Thymus (tissue), 11 donors: ENCODE measurements around the gene FANCI. TPM values are rescaled to one million over a fixed set of nuclear protein-coding genes. Genes with fewer than 3 reads are reported as not detected.

ENCODE experiments used
- DNase-seq, 9 donors: peaks; one replicate each; pipeline ENCODE4 v3.0.0-alpha.2; 2013; ENCODE audit warnings: low spot score in 9 of 9, low read depth in 6 of 9, missing footprints in 1 of 9
- H3K27ac ChIP-seq, 2 donors: one replicate each; pipeline ENCODE4 v1.5.1; 2013; ENCODE audit warnings: control low read depth in 1 of 2, low read depth in 1 of 2, low read length in 1 of 2, mild to moderate bottlenecking in 1 of 2, moderate library complexity in 1 of 2
- H3K27me3 ChIP-seq, 2 donors: one replicate each; pipeline ENCODE4 v1.5.1; 2013; ENCODE audit warnings: low read length in 1 of 2; ENCODE audit not compliant: control insufficient read depth in 2 of 2, insufficient read depth in 1 of 2
- H3K36me3 ChIP-seq, 2 donors: one replicate each; pipeline ENCODE4 v1.5.1; 2013; ENCODE audit warnings: low read length in 1 of 2, mild to moderate bottlenecking in 1 of 2, moderate library complexity in 1 of 2; ENCODE audit not compliant: control insufficient read depth in 2 of 2, insufficient read depth in 2 of 2
- H3K4me1 ChIP-seq, 2 donors: one replicate each; pipeline ENCODE4 v1.5.1; 2013; ENCODE audit warnings: low read length in 2 of 2; ENCODE audit not compliant: control insufficient read depth in 2 of 2, insufficient read depth in 2 of 2
- H3K4me3 ChIP-seq, 2 donors: one replicate each; pipeline ENCODE4 v1.5.1; 2013; ENCODE audit warnings: low read length in 2 of 2, control low read depth in 1 of 2, mild to moderate bottlenecking in 1 of 2
- H3K9me3 ChIP-seq, 2 donors: one replicate each; pipeline ENCODE4 v1.5.1; 2013; ENCODE audit warnings: low read length in 1 of 2, mild to moderate bottlenecking in 1 of 2; ENCODE audit not compliant: control insufficient read depth in 2 of 2, insufficient read depth in 1 of 2
- WGBS: extraction: QIAGEN DNeasy Blood & Tissue Kit; methylation state at CpG from one replicate; pipeline ENCODE4 v1.1.7; 2013; 5-methylcytosine and 5-hydroxymethylcytosine counted together
- polyA plus RNA-seq: library from polyadenylated mRNA; stranded (reverse); fragments of 200-250 nt; gene quantifications from one replicate; pipeline ENCODE4 v1.2.3, GENCODE V29; 2013
- total RNA-seq: library from RNA; stranded (reverse); fragments of 120-200 nt; gene quantifications from one replicate; pipeline ENCODE4 v1.2.4, GENCODE V29; 2013
- donor health status: healthy.

Gene FANCI
- total and polyA plus RNA-seq, 2 donors, result 6.8 to 55.1 TPM

DNA sequence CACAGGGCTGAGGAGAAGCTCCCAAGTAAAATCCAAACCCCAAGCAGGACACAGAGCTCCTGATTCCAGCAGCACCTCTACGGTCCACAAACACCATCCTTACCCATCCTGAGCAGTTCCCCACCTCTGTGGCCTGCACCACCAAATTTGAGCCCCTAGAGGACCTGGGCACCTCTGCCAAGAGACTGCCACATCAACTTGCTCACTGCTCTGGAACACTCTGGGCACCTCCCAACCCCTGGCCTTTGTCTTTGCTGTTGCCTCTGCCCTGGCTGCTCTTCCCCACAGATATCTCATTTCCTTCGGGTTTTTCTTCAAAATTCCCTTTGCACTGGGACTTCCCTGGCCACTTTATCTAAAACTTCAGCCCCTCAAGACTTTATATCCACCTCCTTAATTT lies 28.2 kb upstream of the FANCI start:
- Histone ChIP-seq H3K27ac (no peak overlapping the region), H3K9me3 (no peaks in the 10 kb centered on the region), H3K36me3 (no peaks in the 10 kb centered on the region), H3K27me3 (peaks cover 0 to 2% of the 10 kb centered on the region in 2 donors), H3K4me1 (no peaks in the 10 kb centered on the region), H3K4me3 (no peak overlapping the region)
- DNase-seq, result no peak
- WGBS, result 92% methylated on average over 2 of the region's 2 CpGs

DNA sequence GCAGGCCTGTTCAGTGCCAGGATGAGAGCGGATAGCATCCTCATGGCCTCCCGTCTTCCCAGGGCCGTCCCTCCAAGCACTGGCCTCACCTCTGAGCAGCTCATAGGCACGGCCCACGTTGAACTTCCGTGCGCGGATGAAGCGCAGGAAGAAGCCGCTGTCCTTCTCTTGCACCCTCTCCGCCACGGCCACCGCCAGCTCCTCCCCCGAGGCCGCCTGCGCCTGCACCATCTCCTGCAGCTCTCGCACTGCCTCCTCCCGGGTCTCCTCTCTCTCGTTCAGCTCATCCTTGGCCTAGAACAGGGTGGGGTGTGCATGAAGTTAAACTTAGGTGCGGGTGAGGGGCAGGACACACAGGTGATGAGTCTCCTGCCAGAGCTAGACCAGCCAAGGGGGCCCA lies 26.7 kb upstream of the FANCI start:
- H3K27me3 ChIP-seq, result peaks cover 0 to 2% of the 10 kb centered on the region in 2 donors
- H3K4me1 ChIP-seq, result no peaks in the 10 kb centered on the region
- H3K9me3 ChIP-seq, result no peaks in the 10 kb centered on the region
- no peak overlapping the region for H3K27ac ChIP-seq
- WGBS, result 96% methylated on average over 20 of the region's 20 CpGs
- no peak for DNase-seq
- no peak overlapping the region for H3K4me3 ChIP-seq
- H3K36me3 ChIP-seq, result no peaks in the 10 kb centered on the region

DNA sequence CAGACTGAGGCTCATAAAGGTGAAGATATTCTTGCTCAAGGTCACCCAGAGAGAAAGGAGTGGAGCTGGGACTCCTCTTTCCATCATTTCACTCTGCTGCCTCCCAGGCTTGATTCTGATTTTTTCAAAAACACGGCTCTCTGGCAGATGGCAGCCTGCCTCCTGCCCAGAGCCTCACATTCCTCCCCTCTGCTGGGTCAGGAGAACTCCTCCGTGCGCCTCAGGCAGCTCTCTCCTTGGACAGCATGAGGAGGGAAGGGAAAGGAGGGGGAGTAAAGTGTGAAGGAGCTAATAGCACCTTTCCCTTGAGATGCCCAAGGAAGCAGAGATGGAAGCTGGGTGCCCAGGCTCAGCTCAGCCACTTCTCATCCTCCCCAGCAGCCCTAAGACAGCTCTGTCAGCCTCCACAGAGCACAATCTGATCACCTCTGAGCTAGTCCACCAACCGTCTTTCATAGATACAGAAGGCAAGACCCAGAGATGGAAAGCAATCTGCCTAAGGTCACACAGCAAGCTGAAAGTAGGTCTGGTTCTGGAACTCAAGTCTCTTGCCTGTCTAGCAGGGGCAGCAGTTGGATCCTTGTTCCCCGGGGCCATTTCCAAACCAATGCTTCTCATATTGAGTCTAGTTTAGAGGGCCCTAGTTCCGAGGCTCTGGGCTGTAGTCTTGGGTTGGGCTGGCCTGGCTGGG lies 25.9 kb upstream of the FANCI start:
- H3K36me3 ChIP-seq, result no peaks in the 10 kb centered on the region
- peaks cover 0 to 2% of the 10 kb centered on the region in 2 donors for H3K27me3 ChIP-seq
- H3K27ac ChIP-seq, result no peak overlapping the region
- H3K4me1 ChIP-seq, result no peaks in the 10 kb centered on the region
- no peaks in the 10 kb centered on the region for H3K9me3 ChIP-seq
- no peak for DNase-seq
- 87% methylated on average over 6 of the region's 6 CpGs for WGBS
- H3K4me3 ChIP-seq, result no peak overlapping the region

DNA sequence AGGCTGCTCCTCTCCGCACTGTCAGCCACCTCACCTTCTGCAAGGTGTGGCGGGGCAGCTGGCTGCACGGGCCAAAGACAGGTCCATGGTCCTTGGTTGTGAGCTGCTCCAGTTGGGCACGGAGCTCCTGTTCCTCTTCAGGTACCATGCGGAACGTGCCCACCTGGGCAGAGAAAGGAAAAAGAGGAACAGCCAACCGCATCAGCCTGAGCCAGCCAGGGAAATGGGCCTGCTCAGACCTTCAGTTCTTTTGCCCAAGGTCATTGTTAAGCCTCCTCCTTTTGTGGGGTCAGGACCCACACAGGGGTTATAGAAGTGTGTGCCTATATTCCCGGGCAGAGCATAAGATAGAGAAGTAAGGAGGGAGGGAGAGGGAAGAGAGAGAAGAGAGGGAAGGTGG lies 25.2 kb upstream of the FANCI start:
- Histone ChIP-seq H3K9me3 (no peaks in the 10 kb centered on the region), H3K4me3 (no peak overlapping the region), H3K27me3 (peaks cover 0 to 2% of the 10 kb centered on the region in 2 donors), H3K4me1 (no peaks in the 10 kb centered on the region), H3K27ac (no peak overlapping the region), H3K36me3 (no peaks in the 10 kb centered on the region)
- 94% methylated on average over 8 of the region's 8 CpGs for WGBS
- DNase-seq, result no peak

DNA sequence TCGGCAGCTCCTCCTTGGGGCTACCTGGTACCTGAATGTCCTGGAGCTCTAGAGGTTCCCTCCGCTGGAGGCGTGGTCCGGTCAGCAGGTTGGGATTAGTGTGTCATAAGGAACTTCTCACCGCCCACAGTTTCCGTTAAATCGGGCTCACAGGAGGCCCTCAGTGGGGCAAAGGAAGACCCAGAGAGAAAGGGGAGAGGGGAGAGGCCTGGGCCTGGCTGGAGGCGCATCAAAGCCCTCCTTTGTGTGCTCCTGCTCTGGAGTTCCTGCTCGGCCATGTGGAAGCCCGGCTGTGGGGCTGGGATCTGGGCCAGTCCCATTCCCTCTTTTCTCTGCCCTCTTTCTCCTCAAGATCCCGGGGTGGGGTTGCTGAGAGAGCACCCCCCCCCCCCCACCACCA lies 22.2 kb upstream of the FANCI start, which contains the start of gene RLBP1:
Gene RLBP1 (minus strand): TSS at position 37 of the 400 bp plus-strand sequence. CDS start 2,604 bp downstream, outside the sequence.
- no peaks in the 10 kb centered on the region for H3K9me3 ChIP-seq
- no peaks in the 10 kb centered on the region for H3K4me1 ChIP-seq
- H3K27me3 ChIP-seq, result no peaks in the 10 kb centered on the region
- no peaks in the 10 kb centered on the region for H3K36me3 ChIP-seq
- no peak within 1 kb of the TSS for H3K4me3 ChIP-seq
- WGBS, result 90% methylated on average over 11 of the region's 11 CpGs
- no peak within 1 kb of the TSS for H3K27ac ChIP-seq
- DNase-seq, result no peak

DNA sequence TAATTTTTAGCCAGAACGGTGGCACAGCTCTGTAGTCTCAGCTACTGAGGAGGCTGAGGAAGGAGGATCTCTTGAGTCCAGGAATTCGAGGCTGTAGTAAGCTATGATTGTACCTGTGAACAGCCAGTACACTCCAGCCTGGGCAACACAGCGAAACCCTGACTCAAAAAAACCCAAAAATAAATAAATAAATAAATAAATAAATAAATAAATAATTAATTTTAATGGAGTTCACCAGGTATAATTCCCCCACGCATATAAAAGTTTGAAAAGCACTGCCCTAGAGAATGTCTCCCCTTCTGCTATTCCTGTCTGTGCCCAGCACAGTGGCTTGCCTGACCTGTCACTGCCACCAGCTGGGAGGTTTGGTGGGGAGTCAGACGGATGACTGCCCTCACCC lies 18.2 kb upstream of the FANCI start:
- 94% methylated on average over 5 of the region's 5 CpGs for WGBS
- H3K9me3 ChIP-seq, result no peaks in the 10 kb centered on the region
- no peaks in the 10 kb centered on the region for H3K36me3 ChIP-seq
- no peak for DNase-seq
- no peak overlapping the region for H3K27ac ChIP-seq
- no peaks in the 10 kb centered on the region for H3K27me3 ChIP-seq
- no peak overlapping the region for H3K4me3 ChIP-seq
- H3K4me1 ChIP-seq, result no peaks in the 10 kb centered on the region

DNA sequence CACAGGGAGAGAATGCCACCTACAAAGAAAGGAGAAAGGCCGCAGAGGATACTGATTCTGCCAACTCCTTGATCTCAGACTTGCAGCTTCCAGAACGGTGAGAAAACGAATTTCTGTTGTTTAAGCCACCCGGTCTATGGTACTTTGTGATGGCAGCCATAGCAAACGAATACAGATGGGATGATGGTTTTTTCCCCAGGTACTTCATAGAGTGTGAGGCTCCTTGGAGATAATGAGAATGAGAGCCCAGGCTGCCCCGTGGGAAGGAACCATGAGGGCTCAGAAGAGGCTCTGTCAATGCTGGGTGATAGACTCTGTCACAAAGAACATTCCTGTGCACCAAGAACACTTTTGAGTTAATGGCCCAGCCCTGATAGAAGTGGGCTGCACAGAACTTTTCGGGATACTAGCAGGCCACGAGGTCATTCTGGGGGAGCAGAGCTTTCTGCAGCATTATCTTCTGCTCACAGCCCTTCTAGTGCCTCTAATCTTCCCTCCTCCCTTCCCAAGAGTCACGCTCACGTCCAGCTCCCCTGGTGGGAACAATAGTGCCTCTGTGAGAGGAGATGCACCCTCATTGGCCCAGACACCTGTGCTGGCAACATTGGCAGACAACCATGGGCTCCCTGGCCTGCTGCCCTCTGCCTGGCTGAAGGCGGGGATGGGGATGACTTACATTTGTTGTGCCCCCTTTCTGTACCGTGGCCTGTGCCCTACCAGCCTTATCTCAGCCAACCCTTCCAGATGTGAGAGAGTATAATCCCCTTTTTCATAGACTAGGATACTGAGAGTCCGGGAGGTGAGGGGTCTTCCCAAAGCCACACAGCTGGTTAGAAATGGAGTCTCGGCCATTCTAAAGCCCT lies 17.2 kb upstream of the FANCI start:
- H3K4me3 ChIP-seq, result no peak overlapping the region
- H3K9me3 ChIP-seq, result no peaks in the 10 kb centered on the region
- no peaks in the 10 kb centered on the region for H3K27me3 ChIP-seq
- no peaks in the 10 kb centered on the region for H3K36me3 ChIP-seq
- 95% methylated on average over 14 of the region's 14 CpGs for WGBS
- no peaks in the 10 kb centered on the region for H3K4me1 ChIP-seq
- no peak overlapping the region for H3K27ac ChIP-seq
- no peak for DNase-seq

DNA sequence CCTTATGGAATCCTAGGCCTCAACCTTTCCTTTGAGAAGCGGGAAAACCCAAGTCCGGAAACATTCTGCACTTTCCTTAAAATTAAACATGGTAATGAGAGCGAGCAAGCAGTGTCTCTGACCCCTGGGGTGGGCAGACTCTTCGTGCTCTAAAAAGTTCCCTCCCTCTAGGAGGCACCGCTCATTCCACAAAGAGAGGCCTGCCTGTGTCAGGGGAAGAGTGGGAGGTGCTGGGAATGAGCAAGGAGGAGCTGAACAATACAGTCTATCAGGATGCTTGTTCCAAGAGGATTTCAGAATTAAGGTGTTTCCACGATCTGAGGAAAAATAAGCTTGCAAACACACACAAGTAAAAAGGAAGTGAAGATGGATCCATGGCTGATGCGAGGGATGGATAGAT lies 16.4 kb upstream of the FANCI start:
- Histone ChIP-seq H3K4me3 (no peak overlapping the region), H3K36me3 (no peaks in the 10 kb centered on the region), H3K27me3 (no peaks in the 10 kb centered on the region), H3K4me1 (no peaks in the 10 kb centered on the region), H3K27ac (no peak overlapping the region), H3K9me3 (no peaks in the 10 kb centered on the region)
- 92% methylated on average over 7 of the region's 7 CpGs for WGBS
- DNase-seq, result no peak

DNA sequence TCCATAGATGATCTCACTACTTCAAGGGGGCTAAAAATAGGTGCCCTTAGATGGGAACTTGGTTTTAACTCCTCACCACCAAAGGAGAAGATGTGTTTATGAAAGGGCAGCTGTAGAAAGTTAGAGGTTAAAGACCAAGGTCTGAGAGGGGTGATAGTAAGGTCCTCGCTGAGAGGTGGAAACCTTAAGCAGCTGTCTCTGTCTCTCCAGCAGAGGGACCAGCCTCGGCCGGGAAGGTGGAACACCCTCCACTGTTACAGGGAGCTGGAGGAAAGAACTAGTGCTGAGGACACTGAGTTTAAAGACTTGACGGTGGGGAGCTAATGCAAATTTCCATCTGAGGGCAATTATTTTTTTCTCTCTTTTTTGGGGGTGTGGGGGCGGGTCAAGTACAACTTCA lies 13.5 kb upstream of the FANCI start:
- Histone ChIP-seq H3K27ac (no peak overlapping the region), H3K4me3 (no peak overlapping the region), H3K4me1 (no peaks in the 10 kb centered on the region), H3K27me3 (no peaks in the 10 kb centered on the region), H3K36me3 (no peaks in the 10 kb centered on the region), H3K9me3 (no peaks in the 10 kb centered on the region)
- WGBS, result 83% methylated on average over 5 of the region's 5 CpGs
- no peak for DNase-seq
